ENCODE data around the gene FRMD3. TPM values are rescaled to one million over a fixed set of nuclear protein-coding genes. Genes with fewer than 3 reads are reported as not detected.

FRMD3 gene
- total RNA-seq, 2 donors from 2014 or later, result 0.38 to 0.46 TPM

GRCh38 chr9:83514767-83515166 is 23.4 kb downstream of the FRMD3 start:
- peaks cover 15% of the 10 kb centered on the region for H3K27me3 Mint-ChIP-seq (ENCODE audit: low read depth)

GRCh38 chr9:83512621-83513020 is 25.6 kb downstream of the FRMD3 start:
- Mint-ChIP-seq H3K36me3 (ENCODE audit: insufficient read depth in 2 of 2) (no peaks in the 10 kb centered on the region), H3K4me3 (no peak overlapping the region), H3K27ac (no peak overlapping the region), H3K9me3 (no peaks in the 10 kb centered on the region), H3K27me3 (ENCODE audit: low read depth) (peaks cover 11% of the 10 kb centered on the region), H3K4me1 (ENCODE audit: low read depth) (peaks cover 11% of the 10 kb centered on the region)
- no peak for DNase-seq
- no peak for ATAC-seq (replicated peaks in 1 of 2)

More at GRCh38 chr9:83514767-83515166, 23.4 kb downstream of the FRMD3 start:
- DNase-seq (no peak), ATAC-seq (replicated peaks in 1 of 2) (no peak)
- Mint-ChIP-seq H3K4me1 (ENCODE audit: low read depth) (no peaks in the 10 kb centered on the region), H3K9me3 (no peaks in the 10 kb centered on the region), H3K27ac (no peak overlapping the region), H3K36me3 (ENCODE audit: insufficient read depth in 2 of 2) (no peaks in the 10 kb centered on the region), H3K4me3 (no peak overlapping the region)

GRCh38 chr9:83511051-83511450 is 27.1 kb downstream of the FRMD3 start:
- Mint-ChIP-seq H3K4me1 (ENCODE audit: low read depth) (peaks cover 11% of the 10 kb centered on the region), H3K36me3 (ENCODE audit: insufficient read depth in 2 of 2) (no peaks in the 10 kb centered on the region)

GRCh38 chr9:83509402-83509801 is 28.8 kb downstream of the FRMD3 start:
- Mint-ChIP-seq H3K27me3 (ENCODE audit: low read depth) (no peaks in the 10 kb centered on the region), H3K4me1 (ENCODE audit: low read depth) (peaks cover 11% of the 10 kb centered on the region), H3K27ac (no peak overlapping the region), H3K9me3 (no peaks in the 10 kb centered on the region), H3K4me3 (no peak overlapping the region), H3K36me3 (ENCODE audit: insufficient read depth in 2 of 2) (no peaks in the 10 kb centered on the region)
- ATAC-seq (replicated peaks in 1 of 2), result no peak
- no peak for DNase-seq

More at GRCh38 chr9:83511051-83511450, 27.1 kb downstream of the FRMD3 start:
- Mint-ChIP-seq H3K27ac (no peak overlapping the region), H3K9me3 (no peaks in the 10 kb centered on the region), H3K27me3 (ENCODE audit: low read depth) (peaks cover 10% of the 10 kb centered on the region), H3K4me3 (no peak overlapping the region)
- DNase-seq (no peak), ATAC-seq (replicated peaks in 1 of 2) (peak; percentile 37 to 45)

GRCh38 chr9:83508067-83508466 is 30.1 kb downstream of the FRMD3 start:
- Mint-ChIP-seq H3K4me1 (ENCODE audit: low read depth) (peaks cover 11% of the 10 kb centered on the region), H3K9me3 (no peaks in the 10 kb centered on the region), H3K4me3 (no peak overlapping the region), H3K27ac (no peak overlapping the region), H3K27me3 (ENCODE audit: low read depth) (no peaks in the 10 kb centered on the region), H3K36me3 (ENCODE audit: insufficient read depth in 2 of 2) (no peaks in the 10 kb centered on the region)
- no peak for DNase-seq
- ATAC-seq (replicated peaks in 1 of 2), result peak in 1 of 2 donors; percentile 43

GRCh38 chr9:83505282-83505681 is 32.9 kb downstream of the FRMD3 start:
- DNase-seq (no peak), ATAC-seq (replicated peaks in 1 of 2) (no peak)
- Mint-ChIP-seq H3K4me1 (ENCODE audit: low read depth) (peaks cover 11% of the 10 kb centered on the region), H3K27ac (no peak overlapping the region), H3K4me3 (no peak overlapping the region), H3K36me3 (ENCODE audit: insufficient read depth in 2 of 2) (no peaks in the 10 kb centered on the region), H3K27me3 (ENCODE audit: low read depth) (no peaks in the 10 kb centered on the region), H3K9me3 (no peaks in the 10 kb centered on the region)

- Mint-ChIP-seq H3K27me3 (ENCODE audit: low read depth) (no peaks in the 10 kb centered on the region), H3K36me3 (ENCODE audit: insufficient read depth in 2 of 2) (no peaks in the 10 kb centered on the region), H3K27ac (no peak overlapping the region), H3K4me1 (ENCODE audit: low read depth) (peaks cover 11% of the 10 kb centered on the region), H3K9me3 (no peaks in the 10 kb centered on the region), H3K4me3 (no peak overlapping the region)
- no peak for ATAC-seq (replicated peaks in 1 of 2)
- DNase-seq, result no peak
These were observed 34.3 kb downstream of the FRMD3 start for GRCh38 chr9:83503866-83504265.

GRCh38 chr9:83501565-83501964 is 36.6 kb downstream of the FRMD3 start:
- no peak overlapping the region for H3K4me3 Mint-ChIP-seq
- H3K27ac Mint-ChIP-seq, result no peak overlapping the region
- H3K36me3 Mint-ChIP-seq (ENCODE audit: insufficient read depth in 2 of 2), result no peaks in the 10 kb centered on the region
- no peak for DNase-seq
- no peaks in the 10 kb centered on the region for H3K4me1 Mint-ChIP-seq (ENCODE audit: low read depth)
- no peaks in the 10 kb centered on the region for H3K9me3 Mint-ChIP-seq
- no peak for ATAC-seq (replicated peaks in 1 of 2)
- H3K27me3 Mint-ChIP-seq (ENCODE audit: low read depth), result no peaks in the 10 kb centered on the region

- ATAC-seq (replicated peaks in 1 of 2) (no peak), DNase-seq (no peak)
- Mint-ChIP-seq H3K9me3 (no peaks in the 10 kb centered on the region), H3K27ac (no peak overlapping the region), H3K4me1 (ENCODE audit: low read depth) (no peaks in the 10 kb centered on the region), H3K4me3 (no peak overlapping the region), H3K27me3 (ENCODE audit: low read depth) (no peaks in the 10 kb centered on the region), H3K36me3 (ENCODE audit: insufficient read depth in 2 of 2) (no peaks in the 10 kb centered on the region)
These were observed 40.8 kb downstream of the FRMD3 start for GRCh38 chr9:83497441-83497840.

- no peaks in the 10 kb centered on the region for H3K27me3 Mint-ChIP-seq (ENCODE audit: low read depth)
- no peaks in the 10 kb centered on the region for H3K9me3 Mint-ChIP-seq
- no peaks in the 10 kb centered on the region for H3K36me3 Mint-ChIP-seq (ENCODE audit: insufficient read depth in 2 of 2)
- DNase-seq, result no peak
- H3K27ac Mint-ChIP-seq, result no peak overlapping the region
- no peak overlapping the region for H3K4me3 Mint-ChIP-seq
- no peaks in the 10 kb centered on the region for H3K4me1 Mint-ChIP-seq (ENCODE audit: low read depth)
- ATAC-seq (replicated peaks in 1 of 2), result no peak
These were observed 46.2 kb downstream of the FRMD3 start for GRCh38 chr9:83491995-83492394.

GRCh38 chr9:83491413-83491812 is 46.8 kb downstream of the FRMD3 start:
- no peaks in the 10 kb centered on the region for H3K27me3 Mint-ChIP-seq (ENCODE audit: low read depth)
- no peak for ATAC-seq (replicated peaks in 1 of 2)
- no peak for DNase-seq
- H3K9me3 Mint-ChIP-seq, result no peaks in the 10 kb centered on the region
- no peak overlapping the region for H3K27ac Mint-ChIP-seq
- H3K36me3 Mint-ChIP-seq (ENCODE audit: insufficient read depth in 2 of 2), result no peaks in the 10 kb centered on the region
- H3K4me3 Mint-ChIP-seq, result no peak overlapping the region
- H3K4me1 Mint-ChIP-seq (ENCODE audit: low read depth), result no peaks in the 10 kb centered on the region

- Mint-ChIP-seq H3K4me1 (ENCODE audit: low read depth) (no peaks in the 10 kb centered on the region), H3K27ac (no peak overlapping the region), H3K9me3 (no peaks in the 10 kb centered on the region), H3K36me3 (ENCODE audit: insufficient read depth in 2 of 2) (no peaks in the 10 kb centered on the region), H3K27me3 (ENCODE audit: low read depth) (no peaks in the 10 kb centered on the region), H3K4me3 (no peak overlapping the region)
- ATAC-seq (replicated peaks in 1 of 2) (no peak), DNase-seq (no peak)
These were observed 48.2 kb downstream of the FRMD3 start for GRCh38 chr9:83489961-83490360.

GRCh38 chr9:83484990-83485389 is 53.2 kb downstream of the FRMD3 start:
- peaks cover 13% of the 10 kb centered on the region for H3K4me1 Mint-ChIP-seq (ENCODE audit: low read depth)
- peaks cover 0 to 7% of the 10 kb centered on the region in 2 donors for H3K36me3 Mint-ChIP-seq (ENCODE audit: insufficient read depth in 2 of 2)
- ATAC-seq (replicated peaks in 1 of 2) (no peak), DNase-seq (no peak)
- H3K27me3 Mint-ChIP-seq (ENCODE audit: low read depth), result no peaks in the 10 kb centered on the region
- H3K9me3 Mint-ChIP-seq, result peaks cover 3 to 4% of the 10 kb centered on the region in 2 donors
- no peak overlapping the region for H3K4me3 Mint-ChIP-seq
- no peak overlapping the region for H3K27ac Mint-ChIP-seq

GRCh38 chr9:83483223-83483622 is 55.0 kb downstream of the FRMD3 start:
- H3K36me3 Mint-ChIP-seq (ENCODE audit: insufficient read depth in 2 of 2), result peaks cover 3 to 10% of the 10 kb centered on the region in 2 donors
- no peaks in the 10 kb centered on the region for H3K27me3 Mint-ChIP-seq (ENCODE audit: low read depth)
- H3K4me3 Mint-ChIP-seq, result no peak overlapping the region
- no peak for ATAC-seq (replicated peaks in 1 of 2)
- DNase-seq, result no peak
- no peak overlapping the region for H3K27ac Mint-ChIP-seq
- peaks cover 13% of the 10 kb centered on the region for H3K4me1 Mint-ChIP-seq (ENCODE audit: low read depth)
- H3K9me3 Mint-ChIP-seq, result peaks cover 6 to 7% of the 10 kb centered on the region in 2 donors
